Measurements from ENCODE around the gene LRRC51.
"Not testable (repeated sequence)": the region's sequence is repeated elsewhere in the genome, so short reads cannot be mapped to it uniquely, and the experiment has no call there.

The LRRC51 gene

GRCh38 chr11:72139500-72139899 lies 58.9 kb downstream of the LRRC51 start:
- no peak for DNase-seq (ENCODE audit: low read depth in 2 of 2)

DNA sequence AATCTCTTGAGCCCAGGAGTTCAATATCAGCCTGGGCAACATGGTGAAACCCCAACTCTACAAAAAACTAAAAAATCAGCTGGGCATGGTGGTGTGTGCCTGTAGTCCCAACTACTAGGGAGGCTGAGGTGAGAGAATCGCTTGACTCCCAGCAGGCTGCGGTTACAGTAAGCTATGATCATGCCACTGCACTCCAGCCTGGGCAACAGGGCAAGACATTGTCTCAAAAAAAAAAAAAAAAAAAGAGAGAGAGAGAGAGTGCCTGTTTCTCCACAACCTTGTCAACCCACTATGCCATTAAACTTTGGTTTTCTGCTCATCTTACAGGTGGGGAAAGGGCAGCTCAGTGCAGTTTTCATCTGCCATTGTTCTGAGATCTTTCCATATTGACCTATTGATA lies 60.0 kb downstream of the LRRC51 start:
- DNase-seq (ENCODE audit: low read depth in 2 of 2), result no peak

GRCh38 chr11:72141066-72141465 lies 60.4 kb downstream of the LRRC51 start:
- peak; percentile 10 to 23 for DNase-seq (ENCODE audit: low read depth in 2 of 2)

- not testable (repeated sequence) for DNase-seq (ENCODE audit: low read depth in 2 of 2)
Observed at GRCh38 chr11:72142086-72142485, 61.4 kb downstream of the LRRC51 start.

DNA sequence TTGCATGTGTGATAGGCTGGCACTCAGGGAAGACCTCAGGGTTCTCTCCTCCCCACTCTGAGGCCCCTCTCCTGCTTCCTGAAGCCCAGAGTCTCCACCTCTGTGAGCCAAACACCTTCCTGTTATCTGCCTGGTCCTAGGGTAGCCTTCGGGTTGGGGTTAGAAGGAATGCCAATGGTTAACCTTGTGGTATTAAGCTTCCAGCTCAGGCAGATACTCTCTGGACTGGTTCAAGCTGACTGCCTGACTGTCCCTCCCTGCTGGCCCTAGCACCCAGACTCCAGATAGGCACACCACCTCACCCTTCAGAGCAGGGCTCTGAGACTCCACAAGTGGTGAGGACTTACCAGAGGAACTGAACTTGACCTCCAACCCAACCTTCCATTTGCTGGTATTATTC lies 61.9 kb downstream of the LRRC51 start:
- not testable (repeated sequence) for DNase-seq (ENCODE audit: low read depth in 2 of 2)

- DNase-seq (ENCODE audit: low read depth in 2 of 2), result no peak
Observed at GRCh38 chr11:72144807-72145565, 64.3 kb downstream of the LRRC51 start.

Measured in stimulated activated CD4-positive, alpha-beta T cell treated with anti-CD3 and anti-CD28 coated beads, Interleukin-15, amount 100 ng/mL, for 48 hours (primary cell).